A549 (cell line): ENCODE data around the gene RABGAP1.

ENCODE experiments used
- CEBPB ChIP-seq, 2 experiments: fragments of >200 bp in 1 of 2; sonication (Bioruptor Twin) in 1 of 2; formaldehyde crosslinking in 1 of 2; IDR thresholded peaks; 2 replicates each; pipeline ENCODE4 v1.6.1; 2012 to 2016
- CTCF ChIP-seq: fragments of >200 bp; sonication (Bioruptor Twin); formaldehyde crosslinking; IDR thresholded peaks from 3 replicates; pipeline ENCODE4 v1.5.1; 2016
- HOXA7 ChIP-seq: fragments of 250-450 bp; sonication (Bioruptor Pico); IDR thresholded peaks from 2 replicates; pipeline ENCODE4 v1.5.0; 2020; ENCODE audit warnings: mild to moderate bottlenecking, moderate library complexity
- KDM1A ChIP-seq: fragments of 200-600 bp; sonication (generic); IDR thresholded peaks from 2 replicates; pipeline ENCODE4 v1.6.1; 2016; ENCODE audit warnings: low read depth, mild to moderate bottlenecking
- KDM5A ChIP-seq: fragments of 200-600 bp; sonication (generic); IDR thresholded peaks from 2 replicates; pipeline ENCODE4 v1.6.1; 2016; ENCODE audit warnings: antibody characterized with exemption, mild to moderate bottlenecking
- PBX3 ChIP-seq: IDR thresholded peaks from 2 replicates; pipeline ENCODE4 v1.6.1; 2012
- POLR2A ChIP-seq: IDR thresholded peaks from 2 replicates; pipeline ENCODE4 v1.6.1; 2012; ENCODE audit warnings: mild to moderate bottlenecking, low read length
- RAD21 ChIP-seq, 2 experiments: fragments of >200 bp in 1 of 2; sonication (Bioruptor Twin) in 1 of 2; formaldehyde crosslinking in 1 of 2; IDR thresholded peaks in 1 of 2; conservative IDR thresholded peaks in 1 of 2; 2 replicates in 1 of 2; 3 replicates in 1 of 2; pipeline ENCODE4 v1.6.1; 2012 to 2018; ENCODE audit warnings: inconsistent platforms in 1 of 2
- RARB ChIP-seq: fragments of 250-450 bp; sonication (Bioruptor Pico); IDR thresholded peaks from 2 replicates; pipeline ENCODE4 v1.8.0; 2021; ENCODE audit warnings: mild to moderate bottlenecking, moderate library complexity

GRCh38 chr9:123083680-123084079 is 142.9 kb downstream of the RABGAP1 start:
- TF ChIP-seq PBX3 (no peak), CTCF (no peak), RAD21 (conservative IDR thresholded peaks at IDR 0.05 in 1 of 2, IDR thresholded peaks at IDR 0.05 in 1 of 2) (no peak), KDM5A (no peak), CEBPB (IDR thresholded peaks at IDR 0.05) (no peak), POLR2A (no peak), KDM1A (no peak), HOXA7 (CRISPR knock-in tag) (no peak), RARB (CRISPR knock-in tag) (no peak)
